Measurements from ENCODE around the gene RAC2. TPM values are rescaled to one million over a fixed set of nuclear protein-coding genes. Genes with fewer than 3 reads are reported as not detected.

The RAC2 gene
- total and polyA plus RNA-seq, 3 donors from 2014 or later, result 1.2 to 15.5 (median 10.7) TPM

DNA sequence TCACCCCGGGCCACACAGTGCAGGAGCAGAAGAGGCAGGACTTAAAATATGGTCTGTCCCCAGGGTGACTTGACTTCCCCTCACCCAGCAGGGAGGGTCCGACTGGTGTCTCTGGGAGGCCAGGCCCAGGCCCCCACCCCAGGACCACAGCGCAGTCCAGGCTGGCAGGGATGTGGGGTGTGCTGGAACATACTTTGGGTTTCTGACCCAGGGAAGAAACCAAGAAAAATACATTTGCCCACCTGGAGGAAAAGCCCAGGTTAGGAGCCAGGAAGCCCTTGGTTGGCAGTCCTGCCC is 61.2 kb downstream of the RAC2 start:
- TF ChIP-seq POLR2A (IDR thresholded peaks at IDR 0.05) (no peak), CTCF (IDR thresholded peaks at IDR 0.05) (no peak)
- H3K9me3 ChIP-seq, result no peaks in the 10 kb centered on the region
- no peak overlapping the region for H3K4me3 ChIP-seq
- 62 to 100% methylated on average over 3 of the region's 3 CpGs for WGBS, 2 donors
- H3K27ac ChIP-seq, result no peak overlapping the region
- H3K36me3 ChIP-seq (ENCODE audit: low read depth, missing control alignments), result no peaks in the 10 kb centered on the region
- peaks cover 18% of the 10 kb centered on the region for H3K4me1 ChIP-seq
- no peak for DNase-seq
- intact Hi-C loops (cut with DNase I; ENCODE audit: low total_unique reads), result no loop called here
- no peaks in the 10 kb centered on the region for H3K27me3 ChIP-seq

DNA sequence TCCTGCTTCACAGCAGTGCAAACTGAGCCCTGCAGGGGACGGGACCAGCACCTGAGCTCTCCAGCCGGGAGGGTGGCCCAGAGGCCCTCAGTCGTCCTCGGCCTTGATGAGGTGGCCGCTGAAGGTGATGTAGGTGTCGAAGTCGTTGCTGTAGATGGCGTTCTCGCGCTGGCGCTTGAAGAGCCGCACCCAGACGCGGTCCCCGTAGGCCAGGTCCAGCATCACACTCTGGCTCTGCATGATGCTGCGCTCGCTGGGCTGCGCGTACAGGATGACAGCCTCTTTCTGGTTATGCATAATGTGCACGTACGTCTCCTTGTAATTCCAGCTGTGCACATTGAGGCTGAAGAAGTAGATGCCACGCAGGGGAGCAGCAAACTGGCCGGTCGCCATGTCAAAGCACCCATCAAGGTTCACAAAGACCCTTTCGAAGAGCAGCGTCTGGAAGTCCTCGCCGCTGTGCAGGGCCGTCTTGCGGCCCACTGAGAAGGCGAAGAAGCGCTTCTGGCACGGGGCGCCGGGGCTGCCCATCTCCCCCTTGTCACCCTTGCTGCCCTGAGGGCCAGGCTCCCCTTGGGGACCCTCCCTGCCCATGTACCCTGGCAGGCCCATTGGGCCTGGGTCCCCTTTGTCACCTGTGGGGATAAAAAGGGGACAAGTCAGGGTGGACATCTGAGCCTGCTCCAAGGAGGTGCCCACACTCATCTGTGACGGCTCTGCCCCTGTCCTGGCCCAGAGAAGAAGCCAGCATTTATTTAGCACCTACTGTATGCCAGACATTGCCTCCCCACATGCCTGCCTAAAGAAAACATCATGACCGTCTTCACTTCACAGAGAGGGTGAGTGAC is 61.7 kb downstream of the RAC2 start:
- WGBS, 2 donors, result 87 to 97% methylated on average over 36 to 37 of the region's 37 CpGs
- intact Hi-C loops (cut with DNase I; ENCODE audit: low total_unique reads), result no loop called here
- no peaks in the 10 kb centered on the region for H3K27me3 ChIP-seq
- H3K36me3 ChIP-seq (ENCODE audit: low read depth, missing control alignments), result no peaks in the 10 kb centered on the region
- H3K4me3 ChIP-seq, result no peak overlapping the region
- DNase-seq, result no peak
- no peak for TF ChIP-seq POLR2A (IDR thresholded peaks at IDR 0.05)
- TF ChIP-seq CTCF (IDR thresholded peaks at IDR 0.05), result no peak
- no peak overlapping the region for H3K27ac ChIP-seq
- peaks cover 16% of the 10 kb centered on the region for H3K4me1 ChIP-seq
- H3K9me3 ChIP-seq, result no peaks in the 10 kb centered on the region

GRCh38 chr22:37181681-37182080 is 62.4 kb downstream of the RAC2 start:
- 68 to 92% methylated on average over 3 to 4 of the region's 4 CpGs for WGBS, 2 donors

DNA sequence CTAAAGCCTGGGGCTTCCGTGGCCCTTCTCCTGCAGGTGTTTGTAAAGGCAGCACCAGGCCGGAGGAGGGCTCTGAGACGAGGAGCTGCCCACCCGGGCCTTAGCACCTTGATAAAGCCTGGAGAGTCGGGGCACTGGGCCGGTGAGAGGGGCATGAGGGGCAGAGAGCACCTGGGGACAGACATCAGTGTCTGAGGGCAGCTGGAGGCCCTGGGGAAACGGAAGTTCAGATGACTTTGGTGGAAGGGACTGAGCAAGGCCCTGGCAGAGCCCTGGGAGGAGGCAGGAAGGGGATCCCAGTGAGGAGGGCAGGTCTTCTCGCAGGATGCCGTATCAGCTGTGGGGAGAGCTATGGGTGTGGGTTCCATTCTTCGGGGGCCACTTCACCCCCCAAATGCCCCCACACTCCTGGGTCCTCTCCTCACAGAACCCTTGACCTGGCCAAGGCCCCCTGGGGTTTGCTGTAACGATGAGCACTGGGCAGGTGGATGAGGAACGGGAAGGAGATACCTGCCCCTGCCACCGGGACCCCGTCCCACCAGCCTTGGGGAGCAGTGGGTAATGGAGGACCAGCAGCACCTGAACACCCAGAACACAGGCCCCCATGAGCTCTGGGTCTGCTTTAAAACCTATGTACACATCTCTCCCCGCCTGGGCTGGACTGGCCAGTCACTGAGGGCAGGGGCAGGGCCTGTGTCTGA is 63.4 kb downstream of the RAC2 start:
- Histone ChIP-seq H3K4me3 (no peak overlapping the region), H3K9me3 (no peaks in the 10 kb centered on the region), H3K27me3 (no peaks in the 10 kb centered on the region), H3K27ac (no peak overlapping the region), H3K4me1 (peaks cover 30% of the 10 kb centered on the region), H3K36me3 (ENCODE audit: low read depth, missing control alignments) (no peaks in the 10 kb centered on the region)
- 82 to 93% methylated on average over 6 to 15 of the region's 15 CpGs for WGBS, 2 donors
- no peak for TF ChIP-seq POLR2A (IDR thresholded peaks at IDR 0.05)
- no peak for TF ChIP-seq CTCF (IDR thresholded peaks at IDR 0.05)
- no peak for DNase-seq
- intact Hi-C loops (cut with DNase I; ENCODE audit: low total_unique reads), result no loop called here

More at GRCh38 chr22:37181681-37182080, 62.4 kb downstream of the RAC2 start:
- Histone ChIP-seq H3K27me3 (no peaks in the 10 kb centered on the region), H3K9me3 (no peaks in the 10 kb centered on the region), H3K27ac (no peak overlapping the region), H3K4me1 (peaks cover 20% of the 10 kb centered on the region), H3K36me3 (ENCODE audit: low read depth, missing control alignments) (no peaks in the 10 kb centered on the region), H3K4me3 (no peak overlapping the region)
- intact Hi-C loops (cut with DNase I; ENCODE audit: low total_unique reads), result no loop called here
- TF ChIP-seq POLR2A (IDR thresholded peaks at IDR 0.05) (no peak), CTCF (IDR thresholded peaks at IDR 0.05) (no peak)
- no peak for DNase-seq
